ENCODE data around the gene C13orf46.

The C13orf46 gene

GRCh38 chr13:114009590-114010400, 35.9 kb upstream of the C13orf46 start:
- no peak for DNase-seq

DNA sequence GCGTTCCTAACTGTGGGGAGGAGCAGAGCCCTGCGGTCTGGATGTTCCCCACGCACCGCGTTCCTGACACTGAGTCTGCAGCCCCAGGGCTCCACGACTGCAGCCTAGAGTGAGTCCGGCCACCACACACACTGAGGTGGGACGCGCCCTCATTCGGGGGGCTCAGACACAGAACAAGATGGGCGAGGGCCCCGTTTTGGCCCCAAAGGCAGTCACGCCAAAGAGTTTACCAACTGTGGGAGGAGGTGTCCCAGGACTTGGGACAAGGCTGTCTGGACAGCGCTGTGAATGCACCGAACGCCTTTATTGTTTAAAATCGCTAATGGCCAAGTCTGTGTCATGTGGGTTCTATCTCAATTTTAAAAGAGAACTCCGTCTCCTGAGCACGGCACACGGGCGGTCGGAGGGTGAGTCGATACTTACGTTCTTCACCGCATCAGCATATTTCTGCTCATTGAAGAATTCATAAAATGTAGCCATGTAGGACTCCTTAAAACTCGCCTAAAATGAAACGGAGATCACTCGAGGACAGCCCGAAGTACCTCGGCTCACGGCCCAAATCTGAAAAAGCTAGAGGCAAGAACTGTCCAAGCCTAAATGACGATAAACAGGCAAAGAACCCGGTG, 35.2 kb upstream of the C13orf46 start:
- DNase-seq: no peak

DNA sequence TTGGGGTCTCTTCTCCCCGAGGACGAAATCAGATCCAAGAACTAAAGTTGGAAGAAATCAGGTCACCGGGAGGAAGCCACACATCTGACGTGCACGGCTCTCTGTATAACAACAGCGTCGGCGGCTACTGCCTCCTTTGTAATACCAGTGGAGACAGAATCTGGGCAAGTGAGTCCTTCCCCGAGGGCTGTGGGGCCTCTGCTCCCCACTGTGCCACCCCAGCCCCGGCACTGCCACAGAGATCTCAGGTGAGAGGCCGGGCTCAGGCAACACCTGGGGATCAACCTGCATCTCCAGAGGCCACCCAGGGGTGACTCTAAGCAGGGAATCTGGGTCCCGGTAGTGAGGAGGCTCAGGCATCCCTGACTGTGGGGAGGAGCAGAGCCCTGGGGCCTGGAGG, 33.7 kb upstream of the C13orf46 start:
- DNase-seq: no peak

DNA sequence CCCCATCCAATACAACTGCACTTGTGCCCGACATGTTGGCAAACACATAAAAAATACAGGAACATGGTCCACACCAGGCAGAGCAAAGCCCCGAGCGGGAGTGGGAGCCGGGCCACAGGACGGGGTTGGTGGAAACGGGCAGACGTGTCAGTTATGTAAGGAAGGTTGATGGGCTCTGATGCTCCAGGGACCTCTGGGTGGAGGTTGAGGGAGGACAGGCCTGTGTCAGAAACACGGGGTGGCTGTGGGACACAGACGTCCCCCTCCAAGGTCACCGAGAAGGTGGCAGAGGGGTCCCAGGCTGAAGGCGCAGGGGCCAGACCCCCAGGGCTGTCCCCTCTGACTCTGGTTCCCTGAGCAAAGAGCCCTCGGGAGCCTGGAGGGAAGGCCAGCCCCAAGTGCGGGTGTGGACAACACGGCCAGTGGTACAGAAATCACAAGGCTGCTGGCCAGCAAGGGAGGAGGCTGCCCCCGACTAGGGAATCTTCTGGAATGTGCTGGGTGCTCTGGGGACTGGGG, 31.4 kb upstream of the C13orf46 start:
- DNase-seq: no peak

GRCh38 chr13:114004420-114005205, 30.7 kb upstream of the C13orf46 start:
- no peak for DNase-seq

DNA sequence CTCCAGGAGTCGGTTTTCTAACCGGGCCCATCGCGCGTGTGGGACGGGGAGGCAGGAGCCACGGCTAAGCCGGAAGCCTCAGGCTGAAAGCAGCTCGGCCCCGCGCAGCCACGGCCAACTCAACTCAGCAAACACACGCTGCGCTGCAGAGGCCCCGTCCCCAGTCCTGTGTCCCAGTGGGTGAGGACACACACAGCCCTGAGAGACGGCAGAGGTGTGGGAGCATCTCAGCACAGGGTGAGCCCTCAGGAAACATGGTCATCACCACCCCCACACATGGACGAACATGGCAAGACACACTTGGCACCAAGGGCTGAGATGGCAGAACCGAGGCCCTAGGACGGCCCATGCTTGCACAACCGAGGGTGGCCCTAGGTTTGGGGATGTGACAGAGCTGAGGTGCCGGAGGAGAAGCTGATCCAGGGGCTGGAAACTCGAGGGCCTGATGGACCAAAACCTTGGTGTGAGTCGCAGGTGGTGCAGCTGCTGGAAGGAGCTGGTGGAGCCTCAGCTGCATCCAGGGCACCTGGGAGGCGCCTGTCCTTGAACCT, 29.0 kb upstream of the C13orf46 start:
- no peak for DNase-seq

- no peak for DNase-seq
Observed at GRCh38 chr13:114002009-114002544, 28.2 kb upstream of the C13orf46 start.

DNA sequence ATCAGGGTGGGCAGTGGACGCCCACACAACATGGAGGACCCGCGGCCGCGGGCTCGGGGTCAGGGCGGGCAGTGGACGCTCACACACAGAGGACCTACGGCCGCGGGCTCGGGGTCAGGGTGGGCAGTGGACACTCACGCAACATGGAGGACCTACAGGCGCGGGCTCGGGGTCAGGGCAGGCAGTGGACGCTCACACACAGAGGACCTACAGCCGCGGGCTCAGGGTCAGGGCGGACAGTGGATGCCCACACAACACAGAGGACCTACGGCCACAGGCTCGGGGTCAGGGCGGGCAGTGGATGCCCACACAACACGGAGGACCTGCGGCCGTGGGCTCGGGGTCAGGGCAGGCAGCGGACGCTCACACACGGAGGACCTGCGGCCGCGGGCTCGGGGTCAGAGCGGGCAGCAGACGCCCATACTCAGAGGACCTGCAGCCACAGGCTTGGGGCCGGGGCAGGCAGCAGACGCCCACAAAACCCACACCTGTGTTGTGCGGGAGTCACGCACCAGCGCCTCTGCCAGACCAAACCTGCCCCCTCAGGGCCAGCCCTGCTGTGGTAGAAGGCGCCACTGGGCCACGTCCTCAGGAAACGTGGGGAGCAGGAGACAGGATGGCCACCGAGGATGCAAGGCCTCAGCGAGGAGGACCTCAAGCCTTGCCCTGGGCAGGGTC, 27.6 kb upstream of the C13orf46 start:
- no peak for DNase-seq

DNA sequence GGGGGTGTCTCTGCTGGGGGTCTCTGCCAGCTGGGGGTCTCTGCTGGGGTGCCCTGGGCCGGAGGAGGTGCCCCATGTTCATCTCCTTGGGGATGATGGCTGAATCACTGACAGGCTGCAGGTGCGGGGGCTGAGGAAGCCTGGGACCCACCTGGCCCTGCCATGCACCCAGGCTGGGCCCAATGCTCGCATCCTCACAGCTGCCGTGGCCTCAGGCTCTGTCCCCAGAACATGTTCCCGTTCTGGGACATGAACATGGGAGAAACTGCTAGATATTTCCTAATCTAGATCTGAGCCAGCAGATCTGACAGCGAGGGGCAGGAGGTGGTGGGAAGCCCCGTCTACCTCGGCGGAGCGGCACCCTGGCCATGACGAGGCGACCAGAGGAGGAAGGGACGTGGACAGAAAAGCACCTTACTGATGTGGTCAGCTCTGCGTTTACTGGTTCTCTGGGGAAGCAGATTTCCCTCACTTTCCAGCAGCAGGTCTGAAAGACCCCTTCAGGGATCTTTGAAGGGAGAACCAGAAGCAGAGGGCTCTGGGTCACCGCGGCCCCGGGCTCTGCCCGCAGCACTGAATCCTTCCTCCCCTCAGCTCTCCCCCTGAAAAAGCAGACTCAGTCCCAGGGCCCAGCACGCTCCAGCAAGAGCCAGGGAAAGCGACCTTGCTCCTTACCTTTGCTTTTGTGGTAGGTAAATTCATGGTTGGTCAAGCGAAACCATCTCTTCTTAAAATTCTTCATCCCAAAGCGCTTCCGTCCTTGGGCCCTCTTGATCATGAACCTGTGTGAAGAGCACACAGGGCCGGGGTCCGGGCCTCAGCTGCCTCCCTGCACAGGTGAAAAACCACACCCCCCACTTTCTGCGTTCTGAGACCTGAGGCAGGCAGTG, 26.5 kb upstream of the C13orf46 start:
- DNase-seq: no peak

GRCh38 chr13:113999618-113999910, 25.7 kb upstream of the C13orf46 start:
- no peak for DNase-seq

- DNase-seq: no peak
Observed at GRCh38 chr13:113998781-113999617, 25.1 kb upstream of the C13orf46 start.

GRCh38 chr13:113997845-113998751, 24.2 kb upstream of the C13orf46 start:
- no peak for DNase-seq

DNA sequence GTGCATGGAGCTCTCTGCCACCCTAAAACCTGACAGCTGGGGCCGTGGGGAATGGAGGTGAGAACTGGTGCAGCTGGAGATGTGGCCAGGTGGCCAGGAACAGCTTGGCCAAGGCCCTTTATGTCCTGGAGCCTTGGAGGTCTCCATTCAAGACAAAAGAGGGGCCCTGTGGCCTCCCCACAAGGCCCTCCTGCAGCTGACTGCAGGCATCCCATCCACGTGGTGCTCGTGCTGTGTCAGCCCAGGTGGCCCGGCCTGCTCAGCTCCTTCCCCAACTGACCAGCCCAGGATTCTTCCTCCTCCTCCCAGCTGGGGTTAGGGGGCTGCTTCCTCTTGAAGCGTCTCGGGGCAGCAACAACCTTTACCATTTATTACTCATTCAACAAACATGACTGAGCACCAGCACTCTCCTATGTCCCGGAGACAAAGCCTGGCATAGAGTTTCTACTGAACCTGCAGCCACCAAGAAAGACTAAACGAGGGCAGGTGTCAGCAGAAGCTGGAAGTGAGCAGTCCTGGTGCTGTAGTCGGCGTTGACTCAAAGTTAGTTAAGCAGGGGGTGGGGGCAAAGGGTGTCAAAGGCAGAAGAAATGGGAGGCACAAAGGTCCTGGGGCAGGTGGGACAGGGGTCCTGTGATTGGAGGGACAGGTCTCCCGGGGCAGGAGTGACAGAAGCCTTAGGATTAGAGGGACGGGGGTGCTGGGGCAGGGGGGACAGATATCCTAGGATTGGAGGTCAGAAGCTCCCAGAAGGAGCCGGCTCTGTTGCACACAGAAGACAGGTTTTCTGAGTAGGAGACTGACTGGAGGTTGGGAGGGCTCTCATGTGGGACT, 23.3 kb upstream of the C13orf46 start:
- no peak for DNase-seq

- no peak for DNase-seq
Observed at GRCh38 chr13:113996081-113996911, 22.4 kb upstream of the C13orf46 start.

DNA sequence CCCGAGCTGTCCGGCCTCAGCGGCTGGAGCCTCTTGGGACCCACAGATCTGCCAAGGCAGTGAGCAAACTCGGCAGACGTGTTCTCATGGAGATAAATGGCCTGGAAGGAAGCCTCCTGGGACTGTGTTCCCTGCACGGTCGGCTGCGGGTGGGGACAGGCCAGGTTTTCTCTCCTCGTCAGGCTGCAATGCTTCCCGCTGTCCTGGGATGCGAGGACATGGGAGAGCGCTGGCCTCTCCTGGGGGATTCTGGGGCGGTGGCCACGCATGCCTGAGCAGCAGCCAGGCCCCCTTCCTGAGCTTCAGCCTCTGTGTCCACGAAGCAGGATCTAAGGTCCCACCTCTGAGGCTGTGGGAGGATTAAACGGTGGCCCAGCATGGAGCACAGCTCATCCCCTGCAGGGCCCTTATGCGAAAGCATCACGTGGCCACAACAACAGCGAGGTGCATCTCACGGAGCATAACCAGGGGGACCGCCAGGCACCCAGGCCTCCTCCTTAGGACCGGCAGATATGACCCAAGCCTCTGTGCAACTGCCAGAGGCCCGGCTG, 21.2 kb upstream of the C13orf46 start:
- DNase-seq: no peak

DNA sequence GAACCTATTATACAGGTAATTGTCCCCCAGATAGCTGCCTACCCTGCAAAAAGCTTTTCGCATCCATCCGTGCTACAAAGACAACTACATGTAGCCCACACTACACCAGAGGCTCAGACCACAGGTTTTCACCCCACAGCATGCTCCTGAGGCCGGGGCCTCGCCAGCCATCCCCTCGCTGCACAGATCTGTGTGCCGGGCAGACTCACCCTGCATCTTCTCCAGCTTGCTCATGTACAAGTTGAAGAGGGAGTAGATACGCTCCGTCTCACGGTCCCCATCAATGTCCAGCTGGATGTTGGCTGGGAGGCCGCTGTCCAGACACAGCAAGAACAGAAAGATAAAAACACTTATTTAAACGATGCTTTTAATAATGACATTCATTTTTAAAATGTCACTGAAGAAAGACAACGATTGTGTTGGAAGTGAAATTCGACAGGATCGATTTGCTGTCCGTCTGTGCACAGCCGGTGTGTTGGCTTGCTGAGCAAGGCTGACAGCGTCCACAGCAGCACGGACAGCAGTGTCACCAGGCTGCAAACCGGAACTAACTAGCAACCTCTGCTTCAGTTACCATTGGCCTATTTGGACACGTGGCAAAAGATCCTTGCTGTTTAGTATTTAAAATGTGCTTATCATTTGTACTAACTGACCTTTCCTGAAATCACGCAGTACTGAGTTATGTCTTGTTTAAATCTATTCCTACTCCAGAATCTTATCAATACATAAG, 18.6 kb upstream of the C13orf46 start:
- no peak for DNase-seq

Data from activated naive CD4-positive, alpha-beta T cell (primary cell).